CD4-positive, alpha-beta T cell (primary cell): ENCODE measurements around the gene LAMA3. TPM values are rescaled to one million over a fixed set of nuclear protein-coding genes. Genes with fewer than 3 reads are reported as not detected.

Experiments used
- ATAC-seq: fragments of 200-7000 bp; cut with Tn5 transposase; one replicate; pipeline ENCODE4 v1.10.0; 2022; ENCODE audit warnings: mild to moderate bottlenecking; ENCODE audit not compliant: poor library complexity
- CTCF ChIA-PET: fragments of 350-600 bp; sonication (Branson Sonifier 250); formaldehyde crosslinking; loops from one replicate; lab custom pipeline; 2021; ENCODE audit warnings: antibody characterized with exemption, inconsistent platforms; lab: Charles Lee
- POLR2A ChIA-PET: fragments of 350-600 bp; sonication (Branson Sonifier 250); formaldehyde crosslinking; loops from one replicate; lab custom pipeline; 2021; ENCODE audit warnings: antibody characterized with exemption, inconsistent platforms; lab: Charles Lee
- DNase-seq, 14 experiments: peaks; one replicate each; pipeline ENCODE4 v3.0.0-alpha.2; 2013 to 2020; ENCODE audit warnings: mixed read lengths in 2 of 14
- H3K27ac ChIP-seq, 2 donors: one replicate each; pipeline versions ENCODE4 v1.5.1 to v1.7.0; 2013; ENCODE audit warnings: low read length in 2 of 2, low read depth in 1 of 2, mild to moderate bottlenecking in 1 of 2
- H3K27me3 ChIP-seq, 2 experiments: 1 replicate in 1 of 2; 2 replicates in 1 of 2; pipeline versions ENCODE4 v1.6.1 to v1.7.0; 2013; ENCODE audit warnings: low read length in 2 of 2, control low read depth in 1 of 2, mild to moderate bottlenecking in 1 of 2, moderate library complexity in 1 of 2; ENCODE audit not compliant: insufficient read depth in 2 of 2, control insufficient read depth in 1 of 2
- H3K36me3 ChIP-seq: one replicate; pipeline ENCODE4 v1.6.1; 2013; ENCODE audit warnings: low read length, control low read depth; ENCODE audit not compliant: insufficient read depth
- H3K4me1 ChIP-seq: one replicate; pipeline ENCODE4 v1.6.1; 2013; ENCODE audit warnings: low read length, control low read depth; ENCODE audit not compliant: insufficient read depth
- H3K4me3 ChIP-seq: one replicate; pipeline ENCODE4 v1.5.1; 2013; ENCODE audit warnings: mild to moderate bottlenecking, low read length, moderate library complexity
- H3K9me3 ChIP-seq, 2 experiments: 1 replicate in 1 of 2; 2 replicates in 1 of 2; pipeline versions ENCODE4 v1.6.1 to v1.7.0; 2013; ENCODE audit warnings: low read length in 2 of 2, mild to moderate bottlenecking in 2 of 2, control low read depth in 1 of 2, moderate library complexity in 1 of 2; ENCODE audit not compliant: control insufficient read depth in 1 of 2, insufficient read depth in 1 of 2
- H3K27ac Mint-ChIP-seq: one replicate; pipeline ENCODE4 v1.8.0; 2020; ENCODE audit warnings: mixed read lengths
- H3K27me3 Mint-ChIP-seq: one replicate; pipeline ENCODE4 v1.8.0; 2021; ENCODE audit warnings: mixed read lengths
- H3K36me3 Mint-ChIP-seq: one replicate; pipeline ENCODE4 v1.8.0; 2021; ENCODE audit warnings: low read depth, mixed read lengths
- H3K4me1 Mint-ChIP-seq: one replicate; pipeline ENCODE4 v1.8.0; 2021; ENCODE audit warnings: low read depth, mixed read lengths
- H3K4me3 Mint-ChIP-seq: one replicate; pipeline ENCODE4 v1.8.0; 2020; ENCODE audit warnings: mild to moderate bottlenecking, mixed read lengths
- H3K9me3 Mint-ChIP-seq: one replicate; pipeline ENCODE4 v1.8.0; 2020; ENCODE audit warnings: mixed read lengths
- CTCF ChIP-seq: fragments of 200-600 bp; IDR thresholded peaks from one replicate; pipeline ENCODE4 v1.8.0; 2022; ENCODE audit warnings: antibody characterized with exemption, mild to moderate bottlenecking
- intact Hi-C, 2 experiments: fragments of 100-400 bp; cut with DNase I in 1 of 2; cut with micrococcal nuclease in 1 of 2; formaldehyde crosslinking; loops; one replicate each; pipeline versions ENCODE4 v1.15.1 to v1.9.0; 2023 to 2025; cut with DNase I, micrococcal nuclease
- total RNA-seq, 174 experiments: library from RNA in 2 of 174; stranded (reverse) in 2 of 174; gene quantifications; one replicate each; pipeline ENCODE4 v1.2.3 and lab custom pipeline; 2021 to 2026

LAMA3 gene
- total RNA-seq, 2 experiments from 2014 or later: 0.19 TPM; not detected in 1

GRCh38 chr18:23983112-23983511, 293.9 kb downstream of the LAMA3 start:
- ChIA-PET CTCF (no interaction called here), POLR2A (interaction anchor here (1.0 to 1.5 kb wide), 2 partner anchors 10 to 18 kb away, joined by 3 to 7 read pairs; no protein-coding TSS in a partner anchor)
- ATAC-seq (no peak), DNase-seq (no peak)
- peaks cover 2% of the 10 kb centered on the region for H3K9me3 Mint-ChIP-seq
- Histone ChIP-seq H3K27me3 (no peaks in the 10 kb centered on the region), H3K4me3 (no peak overlapping the region), H3K36me3 (no peaks in the 10 kb centered on the region), H3K9me3 (no peaks in the 10 kb centered on the region), H3K4me1 (peaks cover 29% of the 10 kb centered on the region), H3K27ac (no peak overlapping the region)
- no peak for TF ChIP-seq CTCF
- no peaks in the 10 kb centered on the region for H3K36me3 Mint-ChIP-seq
- H3K4me3 Mint-ChIP-seq: no peak overlapping the region
- intact Hi-C loops: no loop called here
- H3K4me1 Mint-ChIP-seq: peaks cover 38% of the 10 kb centered on the region
- no peaks in the 10 kb centered on the region for H3K27me3 Mint-ChIP-seq
- no peak overlapping the region for H3K27ac Mint-ChIP-seq

GRCh38 chr18:23986600-23987359, 297.5 kb downstream of the LAMA3 start:
- H3K9me3 Mint-ChIP-seq: peaks cover 2% of the 10 kb centered on the region
- no peak overlapping the region for H3K27ac ChIP-seq
- H3K27me3 ChIP-seq: no peaks in the 10 kb centered on the region
- intact Hi-C loops: loop anchor here in 1 of 2 experiments (2.0 kb wide), 1 partner anchor 18 kb away; no protein-coding TSS in a partner anchor
- H3K4me1 ChIP-seq: peaks cover 18% of the 10 kb centered on the region
- no peaks in the 10 kb centered on the region for H3K27me3 Mint-ChIP-seq
- DNase-seq (no peak), ATAC-seq (no peak)
- H3K4me3 Mint-ChIP-seq: no peak overlapping the region
- CTCF ChIA-PET: interaction anchor here (1.2 kb wide), 1 partner anchor 90 kb away, joined by 4 read pairs; no protein-coding TSS in a partner anchor
- no peak for TF ChIP-seq CTCF
- no peaks in the 10 kb centered on the region for H3K36me3 ChIP-seq
- no peaks in the 10 kb centered on the region for H3K36me3 Mint-ChIP-seq
- POLR2A ChIA-PET: interaction anchor here (1.3 kb wide), 1 partner anchor 24 kb away, joined by 3 read pairs; no protein-coding TSS in a partner anchor
- H3K9me3 ChIP-seq: no peaks in the 10 kb centered on the region
- H3K27ac Mint-ChIP-seq: no peak overlapping the region
- peaks cover 47% of the 10 kb centered on the region for H3K4me1 Mint-ChIP-seq
- H3K4me3 ChIP-seq: no peak overlapping the region

- TF ChIP-seq CTCF: no peak
- Mint-ChIP-seq H3K27me3 (no peaks in the 10 kb centered on the region), H3K4me1 (peaks cover 79% of the 10 kb centered on the region), H3K27ac (peak overlapping the region; percentile 95), H3K36me3 (no peaks in the 10 kb centered on the region), H3K4me3 (no peak overlapping the region), H3K9me3 (peaks cover 2% of the 10 kb centered on the region)
- H3K36me3 ChIP-seq: no peaks in the 10 kb centered on the region
- ATAC-seq: no peak
- peak overlapping the region in 1 of 2 donors; percentile 22 for H3K27ac ChIP-seq
- no peaks in the 10 kb centered on the region for H3K9me3 ChIP-seq
- no peak overlapping the region for H3K4me3 ChIP-seq
- CTCF ChIA-PET: interaction anchor here (1.0 to 1.4 kb wide), 3 partner anchors 17 to 64 kb away, joined by 3 to 4 read pairs (median 3); no protein-coding TSS in a partner anchor
- POLR2A ChIA-PET: interaction anchor here (3.5 kb wide), 1 partner anchor 19 kb away, joined by 24 read pairs; no protein-coding TSS in a partner anchor
- DNase-seq: no peak
- intact Hi-C loops: no loop called here
- peaks cover 33% of the 10 kb centered on the region for H3K4me1 ChIP-seq
- H3K27me3 ChIP-seq: no peaks in the 10 kb centered on the region
Measured at GRCh38 chr18:23990474-23991410, 301.5 kb downstream of the LAMA3 start.
